Right lobe of liver (tissue), 6 donors: Measurements from ENCODE around the gene CAPN7. TPM values are rescaled to one million over a fixed set of nuclear protein-coding genes. Genes with fewer than 3 reads are reported as not detected.

Source experiments
- ATAC-seq, 4 donors: fragments of 200-7000 bp; cut with Tn5 transposase; one replicate each; pipeline ENCODE4 v1.9.1; 2020; ENCODE audit warnings: mild to moderate bottlenecking in 4 of 4, moderate library complexity in 4 of 4
- DNase-seq, 3 donors: peaks; one replicate each; pipeline ENCODE4 v3.0.0-alpha.2; 2020
- H3K27ac ChIP-seq, 3 donors: fragments of 200-600 bp; one replicate each; pipeline ENCODE4 v1.8.0; 2022
- H3K27me3 ChIP-seq, 2 donors: fragments of 200-600 bp; one replicate each; pipeline ENCODE4 v1.8.0; 2022
- H3K36me3 ChIP-seq, 4 donors: fragments of 200-600 bp; sonication (generic) in 1 of 4; one replicate each; pipeline versions ENCODE4 v1.5.1 to v1.8.0; 2017 to 2022; ENCODE audit warnings: control low read depth in 1 of 4
- H3K4me1 ChIP-seq, 4 donors: fragments of 200-600 bp; sonication (generic) in 1 of 4; one replicate each; pipeline versions ENCODE4 v1.5.1 to v1.8.0; 2017 to 2022; ENCODE audit warnings: control low read depth in 1 of 4
- H3K4me3 ChIP-seq, 3 donors: fragments of 200-600 bp; one replicate each; pipeline ENCODE4 v1.8.0; 2022
- H3K9me3 ChIP-seq, 4 donors: fragments of 200-600 bp; sonication (generic) in 1 of 4; one replicate each; pipeline versions ENCODE4 v1.5.1 to v1.8.0; 2017 to 2022; ENCODE audit warnings: control low read depth in 1 of 4
- CTCF ChIP-seq, 4 donors: fragments of 200-600 bp in 3 of 4; fragments of 450-650 bp in 1 of 4; IDR thresholded peaks; one replicate each; pipeline versions ENCODE4 v1.5.1 to v1.8.0; 2016 to 2022; ENCODE audit warnings: antibody characterized with exemption in 4 of 4, mild to moderate bottlenecking in 2 of 4
- POLR2A ChIP-seq: fragments of 450-650 bp; IDR thresholded peaks from one replicate; pipeline ENCODE4 v1.6.1; 2017; ENCODE audit warnings: antibody characterized with exemption, mild to moderate bottlenecking
- WGBS: methylation state at CpG from one replicate; pipeline ENCODE4 v1.1.6; 2018; ENCODE audit warnings: low coverage, low lambda C conversion rate; ENCODE audit not compliant: insufficient coverage; ENCODE audit errors: missing lambda C conversion rate; 5-methylcytosine and 5-hydroxymethylcytosine counted together
- intact Hi-C, 2 donors: fragments of 100-400 bp; cut with DNase I; formaldehyde crosslinking; loops; one replicate each; pipeline versions ENCODE4 v1.11.2 to v1.14.1; 2022
- total RNA-seq, 6 experiments: library from RNA; depleted of rRNA in 2 of 6; stranded (reverse); fragments of >200 nt in 2 of 6; fragmentation: NEBNext Ultra II Directional in 3 of 6; extraction: Animal tissue kit (Norgen Biotek cat#: 25700) in 3 of 6; gene quantifications; one replicate each; pipeline versions ENCODE4 v1.1.0 to v1.2.4, GENCODE V29; 2016 to 2023
- donor health status: DM: no; HTN: yes; CAD: no.
- donor health status: DM: no; HTN: no; CAD: no.
- donor health status: DM: no; HTN: no; CAD: no.
- donor health status: DM: no; HTN: yes; CAD: no.
- donor health status: DM: no; HTN: yes; CAD: no.

The CAPN7 gene
- total RNA-seq, 6 experiments from 2014 or later, result 20.1 to 32.8 (median 23.1) TPM

GRCh38 chr3:15286022-15286421 is 80.0 kb downstream of the CAPN7 start:
- no peak for DNase-seq
- 40% methylated on average over 1 of the region's 8 CpGs for WGBS
- peaks cover 0 to 7% (median 0%) of the 10 kb centered on the region in 4 donors for H3K4me1 ChIP-seq

GRCh38 chr3:15287565-15288330 is 81.7 kb downstream of the CAPN7 start:
- H3K27ac ChIP-seq, result peak overlapping the region; percentile 14 to 54 (median 50)
- DNase-seq, result peak in 2 of 3 donors; percentile 43 to 67
- H3K4me3 ChIP-seq, result no peak overlapping the region
- WGBS, result 26% methylated on average over 13 of the region's 13 CpGs
- H3K9me3 ChIP-seq, result peaks cover 0 to 2% (median 0%) of the 10 kb centered on the region in 4 donors
- H3K27me3 ChIP-seq, result no peaks in the 10 kb centered on the region
- intact Hi-C loops, result no loop called here
- peak; percentile 19 for TF ChIP-seq POLR2A
- no peak for TF ChIP-seq CTCF (IDR thresholded peaks at IDR 0.05)
- peak; percentile 76 to 87 (median 81) for ATAC-seq
- no peaks in the 10 kb centered on the region for H3K36me3 ChIP-seq
- H3K4me1 ChIP-seq, result peaks cover 0 to 18% (median 2%) of the 10 kb centered on the region in 4 donors

More at GRCh38 chr3:15286022-15286421, 80.0 kb downstream of the CAPN7 start:
- Histone ChIP-seq H3K9me3 (peaks cover 0 to 2% (median 0%) of the 10 kb centered on the region in 4 donors), H3K36me3 (no peaks in the 10 kb centered on the region), H3K27ac (no peak overlapping the region), H3K4me3 (no peak overlapping the region), H3K27me3 (no peaks in the 10 kb centered on the region)
- ATAC-seq, result no peak
- TF ChIP-seq POLR2A, result no peak
- no peak for TF ChIP-seq CTCF (IDR thresholded peaks at IDR 0.05)
- intact Hi-C loops, result no loop called here

- TF ChIP-seq POLR2A, result no peak
- no peak for TF ChIP-seq CTCF (IDR thresholded peaks at IDR 0.05)
- intact Hi-C loops, result no loop called here
- Histone ChIP-seq H3K36me3 (no peaks in the 10 kb centered on the region), H3K4me3 (no peak overlapping the region), H3K4me1 (peaks cover 0 to 26% (median 2%) of the 10 kb centered on the region in 4 donors), H3K27ac (peak overlapping the region in 2 of 3 donors; percentile 10 to 54), H3K9me3 (peaks cover 0 to 2% (median 0%) of the 10 kb centered on the region in 4 donors), H3K27me3 (no peaks in the 10 kb centered on the region)
- ATAC-seq (no peak), DNase-seq (no peak)
- 88% methylated on average over 8 of the region's 10 CpGs for WGBS
These were observed 82.4 kb downstream of the CAPN7 start for GRCh38 chr3:15288331-15289035.

- peaks cover 0 to 2% (median 0%) of the 10 kb centered on the region in 4 donors for H3K9me3 ChIP-seq
- no peak for ATAC-seq
- TF ChIP-seq POLR2A (no peak), CTCF (IDR thresholded peaks at IDR 0.05) (no peak)
- peaks cover 0 to 27% (median 2%) of the 10 kb centered on the region in 4 donors for H3K4me1 ChIP-seq
- H3K27me3 ChIP-seq, result no peaks in the 10 kb centered on the region
- no peaks in the 10 kb centered on the region for H3K36me3 ChIP-seq
- intact Hi-C loops, result no loop called here
- WGBS, result 75% methylated on average over 1 of the region's 1 CpG
- H3K27ac ChIP-seq, result no peak overlapping the region
- H3K4me3 ChIP-seq, result no peak overlapping the region
- DNase-seq, result no peak
These were observed 83.6 kb downstream of the CAPN7 start for GRCh38 chr3:15289661-15290060.
